GM18505 (cell line): ENCODE data around the gene NIPAL3.

Source experiments
- ATAC-seq: cut with Tn5 transposase; IDR thresholded peaks from one replicate; pipeline ENCODE4 v1.9.1; 2021; ENCODE audit not compliant: unreplicated experiment
- POLR2A ChIP-seq: IDR thresholded peaks from 4 replicates; pipeline ENCODE4 v1.6.1; 2011; ENCODE audit warnings: borderline replicate concordance; ENCODE audit not compliant: insufficient read depth, insufficient read length; ENCODE audit errors: extremely low read depth

NIPAL3 gene

DNA sequence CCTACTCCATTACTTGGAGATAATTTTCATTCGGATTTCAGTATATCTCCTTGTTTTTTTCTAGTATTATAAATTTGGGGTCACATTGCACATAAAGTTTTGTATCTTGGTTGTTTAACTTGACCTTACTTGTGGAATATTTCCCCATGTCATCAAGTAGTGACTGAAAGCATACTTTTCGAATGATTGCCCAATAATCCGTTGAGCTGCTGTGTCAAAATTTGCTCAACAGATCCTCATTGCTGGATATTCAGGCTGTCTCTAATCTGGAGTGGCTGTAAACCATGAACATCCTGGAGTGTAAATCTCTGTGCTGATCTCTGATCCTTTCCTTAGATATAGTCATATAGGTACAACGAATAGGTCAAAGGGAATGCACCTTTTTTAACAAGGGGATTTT is 4.9 kb downstream of the NIPAL3 start:
- TF ChIP-seq POLR2A: no peak
- ATAC-seq: no peak

DNA sequence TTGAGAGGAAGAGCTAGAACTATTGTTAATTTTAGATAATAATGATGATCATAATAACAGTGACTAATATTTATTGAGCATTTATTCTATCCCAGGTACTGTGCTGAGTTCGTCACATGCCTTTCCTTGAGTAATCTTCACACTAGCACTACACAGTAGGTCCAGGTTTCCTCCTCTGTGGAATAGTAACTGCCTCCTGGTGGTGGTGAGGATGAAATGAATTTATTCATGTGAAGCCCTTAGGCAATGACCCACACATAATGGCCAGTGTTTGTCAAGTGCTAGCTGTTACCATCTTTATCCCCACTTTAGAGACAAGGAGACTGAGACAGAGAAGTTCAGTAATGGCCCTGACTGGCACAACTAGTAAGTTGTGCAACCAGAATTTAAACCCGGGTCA is 5.9 kb downstream of the NIPAL3 start:
- TF ChIP-seq POLR2A: no peak
- no peak for ATAC-seq

DNA sequence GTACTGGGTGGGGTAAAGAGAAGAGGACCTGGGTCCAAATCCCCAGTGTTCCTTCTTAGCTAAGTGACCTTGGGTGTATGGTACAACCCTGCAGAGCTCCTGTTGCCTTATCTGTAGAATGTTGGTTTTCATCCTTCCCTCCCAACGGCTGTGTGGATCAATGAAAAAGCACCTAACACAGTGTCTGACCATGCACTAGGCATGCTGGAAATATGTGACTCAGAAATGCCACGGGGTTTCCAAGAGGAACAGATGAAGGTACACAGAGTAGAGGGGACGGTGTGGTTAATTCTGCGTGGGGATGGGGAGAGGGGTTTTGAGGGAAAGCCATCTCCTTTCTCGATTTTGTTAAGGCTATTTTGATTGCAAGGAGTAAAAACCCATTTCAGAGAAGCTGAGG is 8.6 kb downstream of the NIPAL3 start:
- no peak for ATAC-seq
- no peak for TF ChIP-seq POLR2A

DNA sequence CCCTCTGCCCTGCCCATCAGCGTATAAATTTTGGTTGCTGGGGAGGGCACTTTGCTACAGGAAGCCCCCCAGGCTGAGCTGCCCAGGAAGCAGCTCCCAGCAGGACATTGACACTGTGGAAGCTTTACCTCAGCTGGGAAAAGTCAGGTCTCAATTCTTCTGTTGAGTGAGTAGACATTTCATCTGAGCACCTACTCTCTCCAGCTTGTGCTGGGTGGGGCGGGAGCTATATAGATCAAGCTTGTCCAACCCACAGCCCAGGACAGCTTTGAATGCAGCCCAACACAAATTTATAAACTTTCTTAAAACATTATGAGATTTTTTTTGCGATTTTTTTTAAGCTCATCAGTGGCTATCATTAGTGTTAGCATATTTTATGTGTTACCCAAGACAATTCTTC is 9.4 kb downstream of the NIPAL3 start:
- no peak for TF ChIP-seq POLR2A
- ATAC-seq: no peak

DNA sequence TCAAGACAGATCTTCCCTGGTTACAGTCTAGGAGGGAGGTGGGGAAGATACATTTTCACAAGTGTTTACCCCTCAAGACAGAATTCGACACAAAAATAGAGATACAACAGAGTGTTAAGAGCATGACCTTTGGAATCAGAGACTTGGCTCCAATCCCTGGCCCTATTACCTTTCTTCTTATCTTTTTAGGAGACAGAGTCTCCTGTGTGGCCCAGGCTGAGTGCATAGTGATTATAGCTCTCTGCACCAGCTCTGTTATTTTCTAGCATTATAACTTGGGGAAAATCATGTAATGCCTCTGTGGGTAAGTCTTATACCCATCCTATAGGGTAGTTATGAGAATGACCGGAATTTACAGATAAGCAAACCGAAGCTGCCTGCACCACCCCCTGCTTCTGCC is 9.8 kb downstream of the NIPAL3 start:
- no peak for ATAC-seq
- no peak for TF ChIP-seq POLR2A

DNA sequence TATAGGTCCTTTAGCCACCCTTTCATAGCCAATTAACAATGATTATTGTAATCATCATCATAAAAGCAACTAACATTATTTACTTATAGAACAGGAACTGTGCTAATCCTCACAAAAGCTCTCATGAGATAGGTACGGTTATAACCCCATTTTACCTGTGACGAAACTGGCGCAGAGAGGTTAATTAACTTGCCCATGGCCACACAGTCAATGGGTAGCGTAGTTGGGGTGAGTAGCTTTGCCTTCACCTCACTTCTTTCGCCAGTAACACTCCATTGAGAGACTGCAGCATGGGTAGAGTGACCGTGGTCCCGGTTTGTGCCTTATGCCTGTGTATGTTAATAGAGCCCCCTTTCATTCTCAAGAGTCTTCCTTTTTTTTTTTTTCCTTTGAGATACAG is 10.3 kb downstream of the NIPAL3 start:
- TF ChIP-seq POLR2A: no peak
- no peak for ATAC-seq

DNA sequence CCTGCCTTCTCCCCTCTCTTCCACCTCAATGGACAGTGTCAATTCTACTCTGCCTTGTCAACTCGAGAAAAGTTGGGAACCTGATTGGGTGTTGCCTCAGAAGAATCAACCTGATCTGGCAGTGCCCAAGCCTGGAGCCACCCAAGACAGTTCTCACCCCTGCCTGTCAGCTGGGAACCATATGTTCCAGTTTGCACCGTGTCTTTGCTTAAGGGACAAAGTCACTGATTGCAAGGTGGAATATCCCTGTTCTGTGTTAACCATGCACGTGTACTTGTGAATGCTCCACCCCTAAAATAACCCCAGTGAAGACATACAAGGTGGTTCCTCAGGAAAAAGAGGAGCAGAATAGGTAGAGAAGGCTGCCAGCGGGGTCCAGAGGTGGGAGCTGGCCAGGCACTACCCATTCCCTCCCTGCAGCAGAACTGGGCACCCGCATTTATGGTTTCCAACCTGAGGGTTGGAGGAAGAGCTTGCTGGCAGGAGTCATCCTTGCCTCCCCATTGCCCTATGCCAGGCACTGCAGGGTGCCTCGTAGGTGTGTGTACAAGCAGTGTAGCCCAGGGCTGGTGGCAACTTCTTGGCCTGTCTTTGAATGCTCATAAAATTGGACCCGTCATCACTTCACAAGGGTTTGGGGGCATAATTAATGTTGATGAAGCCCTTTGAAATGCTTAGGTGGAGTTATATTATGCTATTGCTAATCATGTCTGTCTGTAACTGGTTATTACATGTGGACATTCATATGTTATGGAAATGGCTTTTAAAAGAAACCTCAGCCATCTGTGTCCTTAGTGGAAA is 11.3 kb downstream of the NIPAL3 start:
- no peak for TF ChIP-seq POLR2A
- ATAC-seq: no peak

DNA sequence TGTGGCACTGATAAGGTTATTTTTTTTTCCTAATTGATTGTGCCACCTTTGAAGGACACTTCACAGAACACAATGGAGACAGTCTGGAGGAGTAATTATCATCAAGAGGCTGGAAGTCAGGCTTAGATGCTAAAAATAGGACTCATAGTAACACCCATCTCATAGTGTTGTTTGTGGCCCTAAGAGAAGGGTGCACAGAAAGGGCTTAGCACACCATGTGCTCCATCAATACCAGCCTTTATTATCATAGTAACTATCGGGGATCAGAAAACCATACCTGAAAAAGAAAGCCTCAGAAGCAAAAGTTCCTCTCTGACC is 11.9 kb downstream of the NIPAL3 start:
- TF ChIP-seq POLR2A: no peak

DNA sequence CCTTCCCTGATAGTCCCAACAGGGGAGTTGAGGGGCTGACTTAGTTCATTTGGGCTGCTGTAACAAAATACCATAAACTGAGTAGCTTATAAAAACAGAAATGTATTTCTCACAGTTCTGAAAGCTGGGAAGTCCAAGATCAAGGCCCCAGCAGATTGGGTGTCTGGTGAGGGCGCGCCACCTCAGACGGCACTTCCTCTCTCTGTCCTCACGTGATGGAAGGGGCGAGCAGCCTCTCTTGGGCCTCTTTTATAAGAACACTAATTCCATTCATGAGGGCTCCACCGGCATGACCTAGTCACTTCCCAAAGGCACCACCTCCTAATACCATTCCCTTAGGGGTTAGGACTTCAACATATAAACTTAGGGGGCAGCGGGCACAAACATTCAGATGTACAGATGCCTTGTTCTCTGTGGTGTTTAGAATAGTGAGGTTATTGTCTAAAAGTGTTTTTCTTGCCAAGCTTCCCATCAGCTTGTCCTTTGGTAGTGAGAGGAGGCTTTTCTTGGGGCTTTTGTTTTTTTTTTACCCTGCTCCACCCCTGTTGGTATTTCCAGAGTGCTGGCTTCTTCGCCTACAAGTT is 20.3 kb downstream of the NIPAL3 start:
- TF ChIP-seq POLR2A: no peak
- no peak for ATAC-seq

More for the DNA sequence above, 11.9 kb downstream of the NIPAL3 start:
- ATAC-seq: no peak

DNA sequence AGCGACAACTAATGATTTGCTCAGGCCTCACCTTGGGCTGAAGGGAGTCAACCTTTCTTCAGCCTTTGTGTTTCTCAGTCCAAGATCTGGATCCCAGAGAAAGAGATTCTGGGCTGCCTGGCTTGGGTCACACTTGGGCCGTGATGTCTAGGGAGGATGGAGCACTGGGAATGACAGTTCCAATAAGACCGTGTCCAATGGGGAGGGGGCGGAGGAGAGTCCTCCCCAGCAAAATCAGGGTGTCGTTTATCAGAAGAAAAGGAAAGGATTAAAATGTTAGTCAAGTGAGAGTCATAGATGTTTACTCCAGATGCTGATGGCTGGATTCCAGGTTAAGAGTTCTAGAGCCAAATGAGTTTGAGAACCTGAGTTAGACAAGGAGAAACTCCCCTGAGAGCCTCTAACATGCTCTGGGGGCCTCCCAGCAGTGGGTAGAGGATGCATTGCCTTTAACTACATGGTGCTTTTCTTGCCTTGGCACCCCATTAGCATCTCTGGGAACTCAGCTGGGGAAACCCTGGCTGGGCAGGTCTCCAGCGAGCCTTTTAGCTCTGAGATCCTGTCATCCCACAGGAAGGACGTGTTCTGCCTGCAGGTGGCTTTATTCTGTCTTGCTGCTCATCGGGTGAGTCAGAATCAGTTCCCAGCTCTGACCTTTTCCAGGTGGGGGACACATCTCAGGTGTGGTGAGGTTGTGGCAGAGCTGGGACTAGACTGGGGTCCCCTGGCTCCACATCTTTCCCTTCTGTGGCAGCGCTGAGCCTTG is 22.2 kb downstream of the NIPAL3 start:
- ATAC-seq: no peak
- TF ChIP-seq POLR2A: no peak

DNA sequence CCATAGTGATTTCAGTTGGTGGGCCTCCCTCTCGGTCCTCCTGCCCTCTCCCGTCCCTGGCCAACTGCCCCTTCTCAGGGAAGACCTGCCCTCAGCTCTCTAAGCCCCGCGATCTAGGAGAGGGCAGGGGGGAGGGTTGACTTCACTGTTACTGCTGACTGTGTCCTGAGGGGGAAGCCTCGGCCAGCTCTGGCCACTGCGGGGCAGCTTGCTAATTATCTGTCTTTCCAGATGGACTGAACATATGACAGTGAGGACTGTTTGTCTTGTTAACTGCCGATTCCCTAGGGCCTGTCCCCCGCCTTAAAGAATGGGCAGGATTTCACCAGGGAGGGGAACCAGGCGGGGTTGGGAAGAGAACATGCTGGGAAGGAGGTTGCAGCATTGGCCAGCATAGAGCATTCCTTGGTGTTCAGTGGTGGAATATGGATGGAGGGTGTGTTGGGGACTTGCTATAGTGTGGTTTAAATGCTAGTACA is 22.9 kb downstream of the NIPAL3 start:
- TF ChIP-seq POLR2A: no peak
- ATAC-seq: no peak

DNA sequence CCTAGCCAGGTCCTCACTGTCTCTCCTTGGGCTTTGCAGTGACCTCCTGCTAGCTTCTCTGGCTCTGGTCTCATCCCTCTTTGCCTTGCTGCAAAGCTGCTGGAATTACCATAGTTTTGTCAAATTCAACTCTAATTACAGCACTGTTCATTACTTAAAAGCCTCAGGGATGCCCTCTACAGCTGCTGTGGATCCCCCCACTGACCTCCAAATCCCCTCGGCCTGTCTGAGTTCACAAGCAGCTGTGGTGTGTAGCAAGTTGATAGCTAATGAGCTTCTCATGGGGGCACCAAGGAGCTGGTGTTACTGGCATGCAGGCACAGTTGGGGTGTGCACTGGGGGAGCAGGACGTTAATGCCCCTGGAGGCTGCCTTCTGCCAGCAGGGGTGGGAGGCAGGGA is 24.8 kb downstream of the NIPAL3 start:
- ATAC-seq: no peak
- no peak for TF ChIP-seq POLR2A

DNA sequence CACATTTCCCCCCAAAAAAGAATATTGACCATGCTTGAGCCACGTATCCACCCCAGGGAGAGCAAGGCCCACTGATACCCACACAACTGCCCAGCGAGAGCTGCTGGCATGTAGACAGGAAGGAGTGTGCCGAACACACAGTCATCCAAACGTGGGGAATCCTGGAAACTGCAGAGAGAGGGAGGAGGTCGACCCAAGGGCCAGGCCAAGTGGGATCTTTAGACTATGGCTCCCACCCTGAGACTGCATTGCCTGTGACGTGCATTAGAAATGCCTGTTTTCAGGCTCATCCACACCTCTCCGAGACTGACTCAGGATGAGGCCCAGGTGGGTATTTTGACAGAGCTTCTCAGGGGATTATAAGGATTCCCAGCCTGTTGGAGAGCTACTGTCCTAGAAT is 25.9 kb downstream of the NIPAL3 start:
- no peak for TF ChIP-seq POLR2A
- no peak for ATAC-seq

DNA sequence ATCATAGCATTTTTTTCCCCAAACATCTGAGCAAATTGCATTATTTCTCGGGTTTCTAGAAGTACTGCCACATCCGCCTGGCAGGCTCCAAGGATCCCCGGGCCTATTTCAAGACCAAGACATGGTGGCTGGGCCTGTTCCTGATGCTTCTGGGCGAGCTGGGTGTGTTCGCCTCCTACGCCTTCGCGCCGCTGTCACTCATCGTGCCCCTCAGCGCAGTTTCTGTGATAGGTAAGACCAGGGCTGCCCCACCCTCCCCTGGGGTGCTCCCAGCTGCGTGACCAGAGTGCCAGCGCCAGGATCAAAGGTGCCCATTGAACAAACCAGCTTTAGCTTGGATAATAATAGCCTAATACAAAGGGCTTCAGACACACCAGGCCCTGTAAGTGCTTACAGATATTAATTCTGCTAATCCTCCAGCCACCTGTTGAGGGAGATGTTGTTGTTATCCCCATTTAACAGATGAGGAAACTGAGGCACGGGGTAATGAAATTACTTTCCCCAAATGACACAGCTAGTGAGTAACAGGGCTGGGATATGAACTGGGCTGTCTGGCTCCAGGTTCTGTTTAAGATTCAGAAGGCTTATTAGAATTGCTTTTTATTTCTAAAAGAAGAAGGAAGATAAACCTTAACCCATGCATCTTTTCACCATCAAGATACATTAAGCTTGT is 26.5 kb downstream of the NIPAL3 start:
- no peak for ATAC-seq
- TF ChIP-seq POLR2A: no peak

DNA sequence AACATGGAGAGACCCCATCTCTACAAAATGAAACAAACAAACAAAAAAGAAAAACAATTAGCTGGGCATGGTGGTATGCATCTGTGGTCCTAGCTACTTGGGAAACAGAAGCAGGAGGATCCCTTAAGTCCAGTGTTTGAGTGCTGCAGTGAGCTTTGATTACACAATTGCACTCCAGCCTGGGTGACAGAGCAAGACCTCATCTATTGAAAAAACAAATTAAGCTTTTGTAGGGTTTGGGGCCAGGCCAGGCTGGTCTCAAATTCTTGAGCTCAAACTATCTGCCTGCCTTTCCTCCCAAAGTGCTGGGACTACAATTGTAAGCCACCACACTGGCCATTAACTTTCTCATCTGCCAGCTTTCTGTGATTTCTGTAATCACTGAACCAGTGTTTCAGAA is 27.2 kb downstream of the NIPAL3 start:
- no peak for ATAC-seq
- TF ChIP-seq POLR2A: no peak
